ENCODE data around the gene GLRX. TPM values are rescaled to one million over a fixed set of nuclear protein-coding genes. Genes with fewer than 3 reads are reported as not detected.
A peak's percentile ranks its signal among the peaks of the same experiment; 100 is the strongest.

The GLRX gene
- total RNA-seq, 1 donor from 2014 or later = 26.0 TPM

- peak; percentile 52 for DNase-seq
These were observed 42.9 kb downstream of the GLRX start for GRCh38 chr5:95779611-95780010.

- no peak for DNase-seq
These were observed 43.7 kb downstream of the GLRX start for GRCh38 chr5:95778713-95779436.

GRCh38 chr5:95777441-95777840, 45.1 kb downstream of the GLRX start:
- no peak for DNase-seq

GRCh38 chr5:95773335-95774059, 49.0 kb downstream of the GLRX start:
- DNase-seq = peak; percentile 51

GRCh38 chr5:95771892-95772291, 50.6 kb downstream of the GLRX start:
- DNase-seq = no peak

- peak; percentile 86 for DNase-seq
These were observed 51.5 kb downstream of the GLRX start for GRCh38 chr5:95770830-95771708.

GRCh38 chr5:95768731-95769130, 53.8 kb downstream of the GLRX start:
- DNase-seq = no peak

GRCh38 chr5:95763941-95764340, 58.6 kb downstream of the GLRX start:
- DNase-seq = no peak

Other genes starting within 250 kb of the GLRX start
- 0.05 and 0.17 TPM in 2 replicates for gene GPR150, start 202.6 kb downstream of the GLRX start, total RNA-seq
- 0.34 and 0.70 TPM in 2 replicates for gene RFESD, start 175.9 kb downstream of the GLRX start, total RNA-seq
- not detected in 2 replicates for gene SPATA9, start 139.7 kb downstream of the GLRX start, total RNA-seq
- 27.6 and 30.3 TPM in 2 replicates for gene RHOBTB3, start 91.4 kb downstream of the GLRX start, total RNA-seq
- 7.8 and 8.7 TPM in 2 replicates for gene ELL2, start 139.1 kb upstream of the GLRX start, total RNA-seq

Data from dermis blood vessel endothelial cell (primary cell).